Type B pancreatic cell (in vitro differentiated cells): ENCODE data around the gene DEXI. TPM values are rescaled to one million over a fixed set of nuclear protein-coding genes. Genes with fewer than 3 reads are reported as not detected.
A peak's percentile ranks its signal among the peaks of the same experiment; 100 is the strongest.

Experiments used
- DNase-seq: peaks from one replicate; pipeline ENCODE4 v3.0.0; 2021; ENCODE audit warnings: mixed read lengths; ENCODE audit not compliant: unreplicated experiment; ENCODE audit errors: extremely low spot score
- H3K27ac Mint-ChIP-seq: 2 replicates; pipeline ENCODE4 v1.8.0; 2021; ENCODE audit warnings: mild to moderate bottlenecking, mixed read lengths
- H3K27me3 Mint-ChIP-seq: 2 replicates; pipeline ENCODE4 v1.8.0; 2021; ENCODE audit warnings: mixed read lengths
- H3K36me3 Mint-ChIP-seq: 2 replicates; pipeline ENCODE4 v1.8.0; 2021; ENCODE audit warnings: mixed read lengths
- H3K4me1 Mint-ChIP-seq: one replicate; pipeline ENCODE4 v1.8.0; 2021; ENCODE audit warnings: mixed read lengths; ENCODE audit not compliant: unreplicated experiment
- H3K4me3 Mint-ChIP-seq: 2 replicates; pipeline ENCODE4 v1.8.0; 2021; ENCODE audit warnings: mild to moderate bottlenecking, mixed read lengths
- H3K9me3 Mint-ChIP-seq: 2 replicates; pipeline ENCODE4 v1.8.0; 2021; ENCODE audit warnings: mixed read lengths
- total RNA-seq: library from RNA; stranded (reverse); gene quantifications from 2 replicates; pipeline ENCODE4 v1.2.1, GENCODE V29; 2021; ENCODE audit warnings: low replicate concordance
- TF ChIP-seq, protein P1 (sequence below): fragments of 200-600 bp; sonication (generic); conservative IDR thresholded peaks from 2 replicates; pipeline ENCODE4 v1.5.0; 2021; ENCODE audit warnings: antibody characterized with exemption, mild to moderate bottlenecking

The DEXI gene
- total RNA-seq, 1 donor from 2014 or later = 37.7 TPM

GRCh38 chr16:10921536-10922327, 20.5 kb downstream of the DEXI start:
- TF ChIP-seq, protein P1, sequence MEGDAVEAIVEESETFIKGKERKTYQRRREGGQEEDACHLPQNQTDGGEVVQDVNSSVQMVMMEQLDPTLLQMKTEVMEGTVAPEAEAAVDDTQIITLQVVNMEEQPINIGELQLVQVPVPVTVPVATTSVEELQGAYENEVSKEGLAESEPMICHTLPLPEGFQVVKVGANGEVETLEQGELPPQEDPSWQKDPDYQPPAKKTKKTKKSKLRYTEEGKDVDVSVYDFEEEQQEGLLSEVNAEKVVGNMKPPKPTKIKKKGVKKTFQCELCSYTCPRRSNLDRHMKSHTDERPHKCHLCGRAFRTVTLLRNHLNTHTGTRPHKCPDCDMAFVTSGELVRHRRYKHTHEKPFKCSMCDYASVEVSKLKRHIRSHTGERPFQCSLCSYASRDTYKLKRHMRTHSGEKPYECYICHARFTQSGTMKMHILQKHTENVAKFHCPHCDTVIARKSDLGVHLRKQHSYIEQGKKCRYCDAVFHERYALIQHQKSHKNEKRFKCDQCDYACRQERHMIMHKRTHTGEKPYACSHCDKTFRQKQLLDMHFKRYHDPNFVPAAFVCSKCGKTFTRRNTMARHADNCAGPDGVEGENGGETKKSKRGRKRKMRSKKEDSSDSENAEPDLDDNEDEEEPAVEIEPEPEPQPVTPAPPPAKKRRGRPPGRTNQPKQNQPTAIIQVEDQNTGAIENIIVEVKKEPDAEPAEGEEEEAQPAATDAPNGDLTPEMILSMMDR = no peak
- Mint-ChIP-seq H3K27ac (no peak overlapping the region), H3K9me3 (no peaks in the 10 kb centered on the region), H3K4me1 (peaks cover 5% of the 10 kb centered on the region), H3K4me3 (no peak overlapping the region), H3K27me3 (no peaks in the 10 kb centered on the region), H3K36me3 (no peaks in the 10 kb centered on the region)
- DNase-seq = no peak

DNA sequence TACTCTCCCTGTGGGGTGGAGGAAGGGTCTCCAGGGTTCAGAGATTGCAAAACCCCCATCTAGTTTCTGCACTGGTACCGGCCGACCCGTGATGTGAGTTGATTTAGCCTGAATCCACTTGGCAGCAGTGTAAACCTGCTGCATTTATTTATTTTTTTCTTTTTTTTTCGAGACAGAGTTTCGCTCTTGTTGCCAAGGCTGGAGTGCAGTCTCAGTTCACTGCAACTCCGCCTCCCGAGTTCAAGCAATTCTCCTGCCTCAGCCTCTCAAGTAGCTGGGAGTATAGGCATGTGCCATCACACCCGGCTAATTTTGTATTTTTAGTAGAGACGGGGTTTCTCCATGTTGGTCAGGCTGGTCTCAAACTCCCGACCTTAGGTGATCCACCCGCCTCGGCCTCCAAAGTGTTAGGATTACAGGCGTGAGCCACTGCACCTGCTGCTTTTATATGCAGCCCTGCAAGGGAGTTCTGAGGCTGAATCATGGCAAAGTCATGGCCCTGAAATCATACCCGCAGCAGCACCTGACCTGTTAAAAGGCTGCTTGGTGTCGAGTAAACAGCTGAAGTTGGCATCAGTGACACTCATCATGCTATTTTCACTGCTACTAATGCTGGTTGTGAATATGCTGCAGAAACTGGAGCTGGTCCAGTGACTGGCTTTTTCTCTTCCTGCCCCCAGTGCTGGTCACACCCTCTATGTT, 21.4 kb downstream of the DEXI start:
- TF ChIP-seq, protein P1 = no peak
- H3K27ac Mint-ChIP-seq = no peak overlapping the region
- no peaks in the 10 kb centered on the region for H3K27me3 Mint-ChIP-seq
- DNase-seq = no peak
- no peaks in the 10 kb centered on the region for H3K36me3 Mint-ChIP-seq
- H3K4me3 Mint-ChIP-seq = no peak overlapping the region
- H3K9me3 Mint-ChIP-seq = no peaks in the 10 kb centered on the region
- H3K4me1 Mint-ChIP-seq = peaks cover 5% of the 10 kb centered on the region

GRCh38 chr16:10919003-10919351, 23.3 kb downstream of the DEXI start:
- no peak for DNase-seq
- Mint-ChIP-seq H3K4me1 (peaks cover 5% of the 10 kb centered on the region), H3K27ac (no peak overlapping the region), H3K4me3 (no peak overlapping the region), H3K9me3 (no peaks in the 10 kb centered on the region), H3K36me3 (no peaks in the 10 kb centered on the region), H3K27me3 (no peaks in the 10 kb centered on the region)
- TF ChIP-seq, protein P1 = peak; percentile 17

GRCh38 chr16:10918294-10919002, 23.8 kb downstream of the DEXI start:
- Mint-ChIP-seq H3K4me3 (no peak overlapping the region), H3K27ac (no peak overlapping the region), H3K36me3 (no peaks in the 10 kb centered on the region), H3K27me3 (no peaks in the 10 kb centered on the region), H3K4me1 (peaks cover 5% of the 10 kb centered on the region), H3K9me3 (no peaks in the 10 kb centered on the region)
- peak; percentile 90 for DNase-seq
- TF ChIP-seq, protein P1 = peak; percentile 93

DNA sequence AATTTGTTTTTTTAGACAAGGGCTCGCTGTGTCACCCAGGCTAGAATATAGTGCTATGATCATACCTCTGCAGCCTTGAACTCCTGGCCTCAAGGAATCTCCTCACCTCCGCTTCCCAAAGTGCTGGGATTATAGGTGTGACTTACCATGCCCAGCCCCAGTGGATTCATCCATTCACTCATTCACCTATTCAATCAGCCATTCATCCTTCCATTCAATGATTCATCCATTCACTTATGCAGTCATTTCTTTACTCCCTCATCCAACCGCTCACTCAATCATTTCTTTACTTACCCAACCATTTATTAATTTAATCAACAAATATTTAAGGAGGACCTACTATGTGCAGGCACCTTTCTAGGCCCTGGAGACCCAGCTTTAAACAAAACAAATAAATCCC, 25.7 kb downstream of the DEXI start:
- no peak for DNase-seq

More for the DNA sequence above, 25.7 kb downstream of the DEXI start:
- TF ChIP-seq, protein P1 = no peak
- no peak overlapping the region for H3K4me3 Mint-ChIP-seq
- peaks cover 5% of the 10 kb centered on the region for H3K4me1 Mint-ChIP-seq
- H3K27me3 Mint-ChIP-seq = peaks cover 4% of the 10 kb centered on the region
- no peaks in the 10 kb centered on the region for H3K9me3 Mint-ChIP-seq
- H3K36me3 Mint-ChIP-seq = no peaks in the 10 kb centered on the region
- H3K27ac Mint-ChIP-seq = no peak overlapping the region
